ENCODE measurements around the gene KCNH4.

KCNH4 gene

GRCh38 chr17:42116705-42117396 lies 64.1 kb downstream of the KCNH4 start:
- DNase-seq: peak; percentile 78

GRCh38 chr17:42114118-42114517 lies 66.8 kb downstream of the KCNH4 start:
- DNase-seq: no peak

- DNase-seq: no peak
These were observed 67.5 kb downstream of the KCNH4 start for GRCh38 chr17:42113293-42114069.

GRCh38 chr17:42112552-42113176 lies 68.3 kb downstream of the KCNH4 start, which contains the start of gene DHX58:
Gene DHX58, minus strand, starts transcription at chr17:42112714. Its CDS starts 822 bp downstream, at chr17:42111892.
- DNase-seq: peak; percentile 71

GRCh38 chr17:42111871-42112551 lies 68.9 kb downstream of the KCNH4 start:
- DNase-seq: no peak

GRCh38 chr17:42111265-42111636 lies 69.7 kb downstream of the KCNH4 start:
- DNase-seq: no peak

- DNase-seq: no peak
These were observed 70.4 kb downstream of the KCNH4 start for GRCh38 chr17:42110301-42111264.

- DNase-seq: no peak
These were observed 71.9 kb downstream of the KCNH4 start for GRCh38 chr17:42109086-42109485.

GRCh38 chr17:42107597-42108576 lies 73.1 kb downstream of the KCNH4 start:
- DNase-seq: peak; percentile 80

GRCh38 chr17:42107124-42107523 lies 73.8 kb downstream of the KCNH4 start:
- DNase-seq: no peak
